Measurements from ENCODE around the gene SLC6A8.

SLC6A8 gene

GRCh38 chrX:153706799-153707198, 19.1 kb downstream of the SLC6A8 start:
- Histone ChIP-seq H3K4me3 (ENCODE audit: low read depth, low read length) (no peak overlapping the region), H3K27me3 (ENCODE audit: control insufficient read depth, insufficient read depth, low read length) (no peaks in the 10 kb centered on the region), H3K27ac (no peak overlapping the region), H3K36me3 (ENCODE audit: control insufficient read depth, insufficient read depth, low read length) (no peaks in the 10 kb centered on the region), H2AFZ (no peak overlapping the region), H3K9me3 (ENCODE audit: control insufficient read depth, low read length) (no peaks in the 10 kb centered on the region), H3K4me2 (ENCODE audit: low read length) (no peak overlapping the region), H3K4me1 (no peaks in the 10 kb centered on the region), H3K9ac (no peak overlapping the region), H3K79me2 (no peaks in the 10 kb centered on the region)
- no peak for TF ChIP-seq CTCF (IDR thresholded peaks at IDR 0.05)

- H3K36me3 ChIP-seq (ENCODE audit: control insufficient read depth, insufficient read depth, low read length) = no peaks in the 10 kb centered on the region
- no peaks in the 10 kb centered on the region for H3K4me1 ChIP-seq
- TF ChIP-seq CTCF (IDR thresholded peaks at IDR 0.05) = no peak
- no peaks in the 10 kb centered on the region for H3K9me3 ChIP-seq (ENCODE audit: control insufficient read depth, low read length)
- H3K27me3 ChIP-seq (ENCODE audit: control insufficient read depth, insufficient read depth, low read length) = no peaks in the 10 kb centered on the region
- no peak overlapping the region for H3K27ac ChIP-seq
- H3K9ac ChIP-seq = no peak overlapping the region
- H3K79me2 ChIP-seq = no peaks in the 10 kb centered on the region
- H3K4me2 ChIP-seq (ENCODE audit: low read length) = no peak overlapping the region
- H2AFZ ChIP-seq = no peak overlapping the region
- H3K4me3 ChIP-seq (ENCODE audit: low read depth, low read length) = no peak overlapping the region
These were observed 19.7 kb downstream of the SLC6A8 start for GRCh38 chrX:153707406-153707805.

GRCh38 chrX:153708415-153708814, 20.7 kb downstream of the SLC6A8 start:
- no peaks in the 10 kb centered on the region for H3K4me1 ChIP-seq
- H3K9ac ChIP-seq = no peak overlapping the region
- no peaks in the 10 kb centered on the region for H3K9me3 ChIP-seq (ENCODE audit: control insufficient read depth, low read length)
- TF ChIP-seq CTCF (IDR thresholded peaks at IDR 0.05) = peak; percentile 49
- no peak overlapping the region for H2AFZ ChIP-seq
- no peaks in the 10 kb centered on the region for H3K36me3 ChIP-seq (ENCODE audit: control insufficient read depth, insufficient read depth, low read length)
- no peak overlapping the region for H3K4me3 ChIP-seq (ENCODE audit: low read depth, low read length)
- no peak overlapping the region for H3K4me2 ChIP-seq (ENCODE audit: low read length)
- H3K27ac ChIP-seq = no peak overlapping the region
- no peaks in the 10 kb centered on the region for H3K27me3 ChIP-seq (ENCODE audit: control insufficient read depth, insufficient read depth, low read length)
- H3K79me2 ChIP-seq = no peaks in the 10 kb centered on the region

GRCh38 chrX:153709726-153710674, 22.3 kb downstream of the SLC6A8 start:
- Histone ChIP-seq H3K27me3 (ENCODE audit: control insufficient read depth, insufficient read depth, low read length) (no peaks in the 10 kb centered on the region), H3K9ac (no peak overlapping the region), H3K36me3 (ENCODE audit: control insufficient read depth, insufficient read depth, low read length) (no peaks in the 10 kb centered on the region), H3K79me2 (no peaks in the 10 kb centered on the region), H2AFZ (no peak overlapping the region), H3K27ac (no peak overlapping the region), H3K4me3 (ENCODE audit: low read depth, low read length) (no peak overlapping the region), H3K4me2 (ENCODE audit: low read length) (no peak overlapping the region), H3K9me3 (ENCODE audit: control insufficient read depth, low read length) (no peaks in the 10 kb centered on the region), H3K4me1 (no peaks in the 10 kb centered on the region)
- TF ChIP-seq CTCF (IDR thresholded peaks at IDR 0.05) = no peak

GRCh38 chrX:153714256-153714655, 26.5 kb downstream of the SLC6A8 start:
- Histone ChIP-seq H3K27ac (no peak overlapping the region), H3K4me1 (no peaks in the 10 kb centered on the region), H3K27me3 (ENCODE audit: control insufficient read depth, insufficient read depth, low read length) (no peaks in the 10 kb centered on the region), H2AFZ (no peak overlapping the region), H3K4me2 (ENCODE audit: low read length) (no peak overlapping the region), H3K4me3 (ENCODE audit: low read depth, low read length) (no peak overlapping the region), H3K9me3 (ENCODE audit: control insufficient read depth, low read length) (no peaks in the 10 kb centered on the region), H3K9ac (no peak overlapping the region), H3K79me2 (no peaks in the 10 kb centered on the region), H3K36me3 (ENCODE audit: control insufficient read depth, insufficient read depth, low read length) (no peaks in the 10 kb centered on the region)
- no peak for TF ChIP-seq CTCF (IDR thresholded peaks at IDR 0.05)
